ENCODE results near the gene TIMM9.

Gene TIMM9

GRCh38 chr14:58455593-58456265 lies 28.4 kb upstream of the TIMM9 start:
- no peaks in the 10 kb centered on the region for H3K9me3 ChIP-seq (ENCODE audit: insufficient read depth, low read depth, low read length)
- TF ChIP-seq EZH2phosphoT487 (IDR thresholded peaks at IDR 0.05; ENCODE audit: borderline replicate concordance) (no peak), CTCF (conservative IDR thresholded peaks at IDR 0.05; ENCODE audit: low read length) (no peak)
- peaks cover 71% of the 10 kb centered on the region; the same call in 1 of the 2 replicates for H3K36me3 ChIP-seq (ENCODE audit: insufficient read depth, low read length)
- no peaks in the 10 kb centered on the region for H3K9me2 ChIP-seq (replicated peaks; ENCODE audit: low read depth, low read length)
- H3K4me2 ChIP-seq (ENCODE audit: low read depth, low read length, poor library complexity, severe bottlenecking) = no peak overlapping the region
- H4K20me1 ChIP-seq (ENCODE audit: insufficient read depth, low read length, poor library complexity, severe bottlenecking) = no peaks in the 10 kb centered on the region
- H3K4me3 ChIP-seq (ENCODE audit: low read length, poor library complexity, severe bottlenecking) = no peak overlapping the region
- no peaks in the 10 kb centered on the region for H3K27me3 ChIP-seq (ENCODE audit: insufficient read depth, low read length, poor library complexity, severe bottlenecking)
- no peaks in the 10 kb centered on the region for H3F3A ChIP-seq (ENCODE audit: low read depth)
- H3K9ac ChIP-seq (ENCODE audit: low read depth, low read length, poor library complexity, severe bottlenecking) = no peak overlapping the region
- no peaks in the 10 kb centered on the region for H3K4me1 ChIP-seq (ENCODE audit: insufficient read depth, low read length, poor library complexity, severe bottlenecking)
- no peak overlapping the region for H2AFZ ChIP-seq (ENCODE audit: low read length)
- H3K79me2 ChIP-seq (ENCODE audit: insufficient read depth, low read length) = no peaks in the 10 kb centered on the region

- Histone ChIP-seq H3K9me3 (ENCODE audit: insufficient read depth, low read depth, low read length) (no peaks in the 10 kb centered on the region), H3F3A (ENCODE audit: low read depth) (no peaks in the 10 kb centered on the region), H3K9ac (ENCODE audit: low read depth, low read length, poor library complexity, severe bottlenecking) (no peak overlapping the region), H2AFZ (ENCODE audit: low read length) (no peak overlapping the region), H3K36me3 (ENCODE audit: insufficient read depth, low read length) (peaks cover 65% of the 10 kb centered on the region; the same call in 1 of the 2 replicates), H3K4me1 (ENCODE audit: insufficient read depth, low read length, poor library complexity, severe bottlenecking) (no peaks in the 10 kb centered on the region), H3K27me3 (ENCODE audit: insufficient read depth, low read length, poor library complexity, severe bottlenecking) (no peaks in the 10 kb centered on the region), H4K20me1 (ENCODE audit: insufficient read depth, low read length, poor library complexity, severe bottlenecking) (no peaks in the 10 kb centered on the region), H3K4me2 (ENCODE audit: low read depth, low read length, poor library complexity, severe bottlenecking) (no peak overlapping the region), H3K4me3 (ENCODE audit: low read length, poor library complexity, severe bottlenecking) (no peak overlapping the region), H3K9me2 (replicated peaks; ENCODE audit: low read depth, low read length) (no peaks in the 10 kb centered on the region), H3K79me2 (ENCODE audit: insufficient read depth, low read length) (no peaks in the 10 kb centered on the region)
- TF ChIP-seq EZH2phosphoT487 (IDR thresholded peaks at IDR 0.05; ENCODE audit: borderline replicate concordance) (no peak), CTCF (conservative IDR thresholded peaks at IDR 0.05; ENCODE audit: low read length) (no peak)
Observed at GRCh38 chr14:58444627-58445026, 17.3 kb upstream of the TIMM9 start.

DNA sequence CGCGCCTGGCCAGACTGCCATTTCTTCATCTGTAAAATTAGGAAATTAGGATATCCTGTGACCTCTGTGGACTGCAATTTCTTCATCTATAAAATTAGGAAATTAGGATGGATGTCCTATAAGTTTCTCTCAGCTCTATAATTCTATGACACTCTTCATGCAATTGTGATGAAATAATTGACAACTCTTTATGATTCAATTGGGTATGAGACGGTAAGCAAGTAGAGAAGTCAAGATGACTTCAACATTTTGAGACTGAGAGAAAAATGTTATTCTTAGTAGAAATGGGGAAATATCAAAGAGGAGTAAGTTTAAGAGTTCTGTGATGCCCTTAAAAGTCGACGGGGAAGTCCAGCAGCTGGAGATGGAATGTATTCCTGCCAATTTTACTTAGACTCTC lies 12.1 kb upstream of the TIMM9 start:
- Histone ChIP-seq H3K9ac (ENCODE audit: low read depth, low read length, poor library complexity, severe bottlenecking) (no peak overlapping the region), H3K9me2 (replicated peaks; ENCODE audit: low read depth, low read length) (no peaks in the 10 kb centered on the region), H3K4me3 (ENCODE audit: low read length, poor library complexity, severe bottlenecking) (no peak overlapping the region), H3K4me2 (ENCODE audit: low read depth, low read length, poor library complexity, severe bottlenecking) (no peak overlapping the region), H3F3A (ENCODE audit: low read depth) (no peaks in the 10 kb centered on the region), H3K36me3 (ENCODE audit: insufficient read depth, low read length) (peaks cover 46% of the 10 kb centered on the region; the same call in 1 of the 2 replicates), H2AFZ (ENCODE audit: low read length) (no peak overlapping the region), H3K4me1 (ENCODE audit: insufficient read depth, low read length, poor library complexity, severe bottlenecking) (no peaks in the 10 kb centered on the region), H4K20me1 (ENCODE audit: insufficient read depth, low read length, poor library complexity, severe bottlenecking) (no peaks in the 10 kb centered on the region), H3K27me3 (ENCODE audit: insufficient read depth, low read length, poor library complexity, severe bottlenecking) (no peaks in the 10 kb centered on the region), H3K79me2 (ENCODE audit: insufficient read depth, low read length) (no peaks in the 10 kb centered on the region), H3K9me3 (ENCODE audit: insufficient read depth, low read depth, low read length) (no peaks in the 10 kb centered on the region)
- no peak for TF ChIP-seq CTCF (conservative IDR thresholded peaks at IDR 0.05; ENCODE audit: low read length)
- no peak for TF ChIP-seq EZH2phosphoT487 (IDR thresholded peaks at IDR 0.05; ENCODE audit: borderline replicate concordance)

Data from Loucy (cell line).